GM23248 (cell line): ENCODE data around the gene GABRP. TPM values are rescaled to one million over a fixed set of nuclear protein-coding genes. Genes with fewer than 3 reads are reported as not detected.
"Not testable (repeated sequence)": the region's sequence is repeated elsewhere in the genome, so short reads cannot be mapped to it uniquely, and the experiment has no call there.

Experiments
- DNase-seq: peaks from one replicate; pipeline ENCODE4 v3.0.0-alpha.2; 2015
- H2AFZ ChIP-seq: fragments of 200-600 bp; sonication (generic); 2 replicates; pipeline ENCODE4 v1.6.1; 2016; ENCODE audit warnings: antibody characterized with exemption
- H3F3A ChIP-seq: fragments of 200-600 bp; sonication (generic); 2 replicates; pipeline ENCODE4 v1.6.1; 2016; ENCODE audit warnings: mild to moderate bottlenecking, antibody characterized with exemption, mixed run types; ENCODE audit not compliant: insufficient read depth
- H3K27ac ChIP-seq: fragments of 200-600 bp; sonication (generic); 2 replicates; pipeline ENCODE4 v1.5.1; 2016; ENCODE audit warnings: mild to moderate bottlenecking
- H3K27me3 ChIP-seq: fragments of 200-600 bp; sonication (generic); replicated peaks from 2 replicates; pipeline ENCODE4 v1.6.1; 2016; ENCODE audit warnings: mild to moderate bottlenecking; ENCODE audit not compliant: insufficient read depth
- H3K36me3 ChIP-seq: fragments of 200-600 bp; sonication (generic); 2 replicates; pipeline ENCODE4 v1.6.1; 2016; ENCODE audit warnings: low read depth, mild to moderate bottlenecking
- H3K4me1 ChIP-seq: fragments of 200-600 bp; sonication (generic); 2 replicates; pipeline ENCODE4 v1.6.1; 2016; ENCODE audit warnings: mild to moderate bottlenecking; ENCODE audit not compliant: insufficient read depth
- H3K4me2 ChIP-seq: fragments of 200-600 bp; sonication (generic); one replicate; pipeline ENCODE4 v1.6.1; 2016; ENCODE audit warnings: mild to moderate bottlenecking; ENCODE audit not compliant: unreplicated experiment
- H3K4me3 ChIP-seq: fragments of 200-600 bp; sonication (generic); 2 replicates; pipeline ENCODE4 v1.5.1; 2016; ENCODE audit warnings: mild to moderate bottlenecking
- H3K79me2 ChIP-seq: fragments of 200-600 bp; sonication (generic); 2 replicates; pipeline ENCODE4 v1.6.1; 2016; ENCODE audit warnings: mild to moderate bottlenecking; ENCODE audit not compliant: insufficient read depth
- H3K9ac ChIP-seq: fragments of 200-600 bp; sonication (generic); 2 replicates; pipeline ENCODE4 v1.6.1; 2016; ENCODE audit warnings: mild to moderate bottlenecking
- H3K9me2 ChIP-seq: fragments of 200-600 bp; sonication (generic); 2 replicates; pipeline ENCODE4 v1.6.1; 2016; ENCODE audit warnings: mixed run types, mild to moderate bottlenecking, moderate library complexity; ENCODE audit not compliant: insufficient read depth
- H3K9me3 ChIP-seq: fragments of 200-600 bp; sonication (generic); one replicate; pipeline ENCODE4 v1.6.1; 2017; ENCODE audit warnings: low read depth
- H4K20me1 ChIP-seq: fragments of 200-600 bp; sonication (generic); 2 replicates; pipeline ENCODE4 v1.6.0; 2016; ENCODE audit not compliant: insufficient read depth
- EZH2 ChIP-seq: fragments of 200-600 bp; sonication (generic); IDR thresholded peaks from 2 replicates; pipeline ENCODE4 v1.6.1; 2018; ENCODE audit warnings: antibody characterized with exemption, mild to moderate bottlenecking; ENCODE audit not compliant: insufficient read depth, poor library complexity, severe bottlenecking
- EZH2phosphoT487 ChIP-seq: fragments of 200-600 bp; sonication (generic); IDR thresholded peaks from 2 replicates; pipeline ENCODE4 v1.6.1; 2018; ENCODE audit warnings: antibody characterized with exemption, moderate library complexity, mild to moderate bottlenecking, low read depth; ENCODE audit not compliant: insufficient read depth
- WGBS, 2 experiments: methylation state at CpG; one replicate each; pipeline ENCODE4 v1.1.6; 2015 to 2017; ENCODE audit warnings: low lambda C conversion rate in 2 of 2, low coverage in 1 of 2; ENCODE audit errors: missing lambda C conversion rate in 2 of 2; 5-methylcytosine and 5-hydroxymethylcytosine counted together
- in situ Hi-C: fragments of 300-500 bp; cut with MboI; formaldehyde crosslinking; loops from 2 replicates; pipeline ENCODE4 v1.15.0; 2020
- polyA plus RNA-seq: library from polyadenylated mRNA; unstranded; fragments of >200 nt; fragmentation: Nextera tagmentation; extraction: Ambion mirVana; gene quantifications from 2 replicates; pipeline ENCODE4 v1.2.1, GENCODE V29; 2016
- total RNA-seq: library from RNA; depleted of rRNA; stranded (reverse); fragments of >200 nt; shearing (Covaris generic); gene quantifications from 2 replicates; pipeline ENCODE4 v1.2.3, GENCODE V29; 2014

Gene GABRP
- total and polyA plus RNA-seq, 2 experiments from 2014 or later, result not detected

DNA sequence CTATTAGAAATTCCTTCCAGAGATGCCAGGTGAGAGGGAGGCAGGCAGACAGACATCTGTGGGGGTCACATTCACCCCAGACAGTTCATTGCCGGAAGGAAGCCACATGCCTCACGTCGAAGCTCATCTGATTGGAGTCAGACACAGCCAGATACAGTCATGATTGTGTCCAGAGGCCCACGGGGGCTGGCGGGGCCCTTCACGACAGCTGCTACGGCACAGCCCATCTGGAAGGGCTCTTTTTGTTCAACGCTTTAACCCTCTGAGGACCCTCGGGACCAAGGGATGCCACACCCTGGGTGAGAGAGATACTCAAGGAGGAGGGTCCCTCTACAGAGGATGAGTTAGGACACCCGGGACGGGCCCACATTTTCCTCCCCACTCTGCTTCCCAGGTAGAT, 31.9 kb upstream of the GABRP start:
- Histone ChIP-seq H3K4me2 (no peak overlapping the region), H2AFZ (no peak overlapping the region), H4K20me1 (no peaks in the 10 kb centered on the region), H3K9me3 (no peaks in the 10 kb centered on the region), H3K36me3 (no peaks in the 10 kb centered on the region), H3K9me2 (no peaks in the 10 kb centered on the region), H3K9ac (no peak overlapping the region), H3K27ac (no peak overlapping the region), H3K79me2 (no peaks in the 10 kb centered on the region), H3K4me3 (no peak overlapping the region), H3K4me1 (no peaks in the 10 kb centered on the region), H3F3A (no peaks in the 10 kb centered on the region), H3K27me3 (peaks cover 21% of the 10 kb centered on the region; the same call in 1 of the 2 replicates)
- in situ Hi-C loops, result no loop called here
- TF ChIP-seq EZH2, result no peak
- TF ChIP-seq EZH2phosphoT487, result no peak
- DNase-seq, result no peak
- 45% methylated on average over 11 of the region's 11 CpGs for WGBS, 2 experiments

- H3K27ac ChIP-seq, result no peak overlapping the region
- H3K9ac ChIP-seq, result no peak overlapping the region
- H3K36me3 ChIP-seq, result no peaks in the 10 kb centered on the region
- 0 out of 2 replicates have a peak, but pooled peaks cover 3% of the 10 kb centered on the region for H3K4me1 ChIP-seq
- H2AFZ ChIP-seq, result no peak overlapping the region
- no peaks in the 10 kb centered on the region for H3K79me2 ChIP-seq
- in situ Hi-C loops, result no loop called here
- H3K4me3 ChIP-seq, result no peak overlapping the region
- 33 to 41% methylated on average over 10 of the region's 10 CpGs for WGBS, 2 experiments
- no peaks in the 10 kb centered on the region for H3F3A ChIP-seq
- no peaks in the 10 kb centered on the region for H3K9me3 ChIP-seq
- TF ChIP-seq EZH2phosphoT487 (no peak), EZH2 (no peak)
- H3K27me3 ChIP-seq, result peaks cover 21% of the 10 kb centered on the region; the same call in 1 of the 2 replicates
- no peaks in the 10 kb centered on the region for H3K9me2 ChIP-seq
- no peaks in the 10 kb centered on the region for H4K20me1 ChIP-seq
- H3K4me2 ChIP-seq, result no peak overlapping the region
- no peak for DNase-seq
Observed at GRCh38 chr5:170752257-170753215, 31.0 kb upstream of the GABRP start.

- peaks cover 25% of the 10 kb centered on the region for H3K27me3 ChIP-seq
- H3F3A ChIP-seq, result no peaks in the 10 kb centered on the region
- no peaks in the 10 kb centered on the region for H3K9me3 ChIP-seq
- H3K36me3 ChIP-seq, result no peaks in the 10 kb centered on the region
- no peaks in the 10 kb centered on the region for H4K20me1 ChIP-seq
- no peak overlapping the region for H3K4me3 ChIP-seq
- no peaks in the 10 kb centered on the region for H3K79me2 ChIP-seq
- H2AFZ ChIP-seq, result no peak overlapping the region
- H3K9me2 ChIP-seq, result no peaks in the 10 kb centered on the region
- 0 out of 2 replicates have a peak, but pooled peaks cover 3% of the 10 kb centered on the region for H3K4me1 ChIP-seq
- in situ Hi-C loops, result no loop called here
- no peak for DNase-seq
- no peak overlapping the region for H3K4me2 ChIP-seq
- TF ChIP-seq EZH2, result no peak
- TF ChIP-seq EZH2phosphoT487, result no peak
- H3K9ac ChIP-seq, result no peak overlapping the region
- no peak overlapping the region for H3K27ac ChIP-seq
Observed at GRCh38 chr5:170753311-170753710, 30.2 kb upstream of the GABRP start.

DNA sequence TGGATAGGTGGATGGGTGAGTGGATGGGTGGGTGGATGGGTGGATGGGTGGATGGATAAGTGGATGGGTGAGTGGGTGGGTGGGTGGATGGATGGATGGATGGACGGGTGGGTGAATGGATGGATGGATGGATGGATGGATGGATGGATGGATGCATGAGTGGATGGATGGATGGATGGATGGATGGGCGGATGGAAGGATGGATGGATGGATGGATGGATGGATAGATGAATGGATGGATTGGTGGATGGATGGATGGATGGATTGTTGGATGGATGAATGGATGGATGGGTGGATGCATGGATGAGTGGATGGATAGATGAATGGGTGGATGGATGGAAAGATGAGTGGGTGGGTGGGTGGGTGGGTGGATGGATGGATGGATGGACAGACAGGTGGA, 29.0 kb upstream of the GABRP start:
- WGBS, 2 experiments, result 21% methylated on average over 2 of the region's 2 CpGs; no CpG with 5 or more reads in 1 of the 2 experiments

More for the DNA sequence above, 29.0 kb upstream of the GABRP start:
- H3K79me2 ChIP-seq, H3K9me3 ChIP-seq, H3K4me3 ChIP-seq, H2AFZ ChIP-seq, H3K27ac ChIP-seq, H3K36me3 ChIP-seq, DNase-seq, in situ Hi-C loops, H3F3A ChIP-seq, H3K4me2 ChIP-seq, H3K9ac ChIP-seq, H3K9me2 ChIP-seq, H4K20me1 ChIP-seq, H3K4me1 ChIP-seq: not testable (repeated sequence)
- peaks cover 28% of the 10 kb centered on the region for H3K27me3 ChIP-seq
